NT2/D1 (cell line): ENCODE measurements around the gene PTPN22.

Source experiments
- SUZ12 ChIP-seq: IDR thresholded peaks from 2 replicates; pipeline ENCODE4 v1.6.1; 2011; ENCODE audit not compliant: insufficient read length, insufficient read depth; ENCODE audit errors: extremely low read depth
- YY1 ChIP-seq: IDR thresholded peaks from 2 replicates; pipeline ENCODE4 v1.6.1; 2011; ENCODE audit not compliant: insufficient read length, insufficient read depth

DNA sequence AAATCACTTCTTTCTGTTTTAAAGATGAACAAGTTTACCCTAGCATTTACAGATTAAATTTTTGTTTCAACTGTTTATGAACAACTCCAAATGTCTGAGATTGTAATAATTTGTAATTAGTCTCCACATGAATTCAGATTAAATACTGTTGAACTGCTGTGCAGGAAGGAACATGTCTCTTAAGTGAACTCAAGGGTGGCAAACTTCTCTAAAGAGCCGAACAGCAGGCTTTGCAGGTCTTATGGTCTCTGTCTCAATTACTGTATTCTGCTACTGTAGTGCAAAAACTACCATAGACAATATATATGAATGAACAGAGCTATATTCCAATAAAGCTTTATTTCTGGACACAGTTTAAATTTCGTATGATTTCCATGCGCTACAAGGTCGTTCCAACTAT lies 65.9 kb downstream of the PTPN22 start:
- no peak for TF ChIP-seq YY1
- no peak for TF ChIP-seq SUZ12
